Body of pancreas (tissue), 4 donors: Measurements from ENCODE around the gene PHF13.

Experiments
- CTCF ChIP-seq, 7 experiments: fragments of 450-650 bp in 4 of 7; fragments of 200-600 bp in 3 of 7; sonication (generic) in 3 of 7; IDR thresholded peaks; one replicate each; pipeline ENCODE4 v1.5.1; 2016 to 2019; ENCODE audit warnings: antibody characterized with exemption in 7 of 7
- POLR2A ChIP-seq, 3 donors: fragments of 450-650 bp; IDR thresholded peaks; one replicate each; pipeline ENCODE4 v1.6.1; 2016; ENCODE audit warnings: antibody characterized with exemption in 3 of 3, mild to moderate bottlenecking in 2 of 3

GRCh38 chr1:6631058-6631457 is 17.5 kb downstream of the PHF13 start:
- TF ChIP-seq CTCF (IDR thresholded peaks at IDR 0.05): no peak
- TF ChIP-seq POLR2A (IDR thresholded peaks at IDR 0.05): no peak
